Testis (tissue), 3 donors: ENCODE measurements around the gene MYLK4. TPM values are rescaled to one million over a fixed set of nuclear protein-coding genes. Genes with fewer than 3 reads are reported as not detected.

Source experiments
- DNase-seq: peaks from one replicate; pipeline ENCODE4 v3.0.0-alpha.2; 2019
- H3K27ac ChIP-seq, 2 donors: fragments of 200-600 bp; sonication (generic); one replicate each; pipeline ENCODE4 v1.5.1; 2019
- H3K27me3 ChIP-seq: fragments of 200-600 bp; sonication (generic); one replicate; pipeline ENCODE4 v1.5.1; 2019
- H3K36me3 ChIP-seq: fragments of 200-600 bp; sonication (generic); one replicate; pipeline ENCODE4 v1.5.1; 2017; ENCODE audit warnings: low read depth; ENCODE audit errors: missing control alignments
- H3K4me1 ChIP-seq: fragments of 200-600 bp; sonication (generic); one replicate; pipeline ENCODE4 v1.5.1; 2019
- H3K4me3 ChIP-seq, 2 donors: fragments of 200-600 bp; sonication (generic); one replicate each; pipeline ENCODE4 v1.5.1; 2017 to 2019
- H3K9me3 ChIP-seq: fragments of 200-600 bp; sonication (generic); one replicate; pipeline ENCODE4 v1.5.1; 2017
- CTCF ChIP-seq, 3 experiments: fragments of 450-650 bp in 2 of 3; fragments of 200-600 bp in 1 of 3; sonication (generic) in 1 of 3; IDR thresholded peaks; one replicate each; pipeline ENCODE4 v1.5.1; 2016 to 2019; ENCODE audit warnings: antibody characterized with exemption in 3 of 3, mild to moderate bottlenecking in 2 of 3, moderate library complexity in 1 of 3
- POLR2A ChIP-seq: fragments of 450-650 bp; IDR thresholded peaks from one replicate; pipeline ENCODE4 v1.6.1; 2017; ENCODE audit warnings: antibody characterized with exemption, mild to moderate bottlenecking, moderate library complexity
- WGBS, 2 donors: methylation state at CpG; one replicate each; pipeline ENCODE4 v1.1.5; 2018; 5-methylcytosine and 5-hydroxymethylcytosine counted together
- intact Hi-C: fragments of 100-400 bp; cut with DNase I; formaldehyde crosslinking; loops from one replicate; pipeline ENCODE4 v1.15.1; 2023; ENCODE audit warnings: low total_unique reads
- polyA plus RNA-seq: library from polyadenylated mRNA; stranded (reverse); fragments of 350-450 nt; fragmentation: Illumina TruSeq; extraction: RNeasy Lipid Tissue Mini Kit (QIAGEN cat#74804); gene quantifications from one replicate; pipeline ENCODE4 v1.2.3, GENCODE V29; 2014; ENCODE audit warnings: low read depth, low replicate concordance; ENCODE audit not compliant: insufficient read depth
- total RNA-seq, 2 donors: library from RNA; depleted of rRNA; stranded (reverse); fragments of >200 nt; gene quantifications; one replicate each; pipeline ENCODE4 v1.2.3, GENCODE V29; 2016

Gene MYLK4
- total and polyA plus RNA-seq, 3 donors from 2014 or later, result 0.62 to 1.5 (median 0.71) TPM

- intact Hi-C loops, result no loop called here
- Histone ChIP-seq H3K4me1 (no peaks in the 10 kb centered on the region), H3K4me3 (no peak overlapping the region), H3K36me3 (no peaks in the 10 kb centered on the region), H3K27ac (no peak overlapping the region), H3K27me3 (no peaks in the 10 kb centered on the region), H3K9me3 (no peaks in the 10 kb centered on the region)
- TF ChIP-seq CTCF (IDR thresholded peaks at IDR 0.05) (no peak), POLR2A (no peak)
- no peak for DNase-seq
- WGBS, 2 donors, result 69 to 78% methylated on average over 7 of the region's 7 CpGs
Observed at GRCh38 chr6:2616811-2617210, 133.9 kb downstream of the MYLK4 start.

- no peak for DNase-seq
- no peaks in the 10 kb centered on the region for H3K9me3 ChIP-seq
- H3K4me3 ChIP-seq, result no peak overlapping the region
- H3K27ac ChIP-seq, result no peak overlapping the region
- intact Hi-C loops, result no loop called here
- WGBS, 2 donors, result 50 to 53% methylated on average over 3 of the region's 3 CpGs
- no peaks in the 10 kb centered on the region for H3K36me3 ChIP-seq
- H3K27me3 ChIP-seq, result no peaks in the 10 kb centered on the region
- no peaks in the 10 kb centered on the region for H3K4me1 ChIP-seq
- TF ChIP-seq CTCF (IDR thresholded peaks at IDR 0.05) (no peak), POLR2A (no peak)
Observed at GRCh38 chr6:2615251-2615650, 135.5 kb downstream of the MYLK4 start.

- no peak for DNase-seq
- intact Hi-C loops, result no loop called here
- no peaks in the 10 kb centered on the region for H3K9me3 ChIP-seq
- H3K4me1 ChIP-seq, result no peaks in the 10 kb centered on the region
- no peaks in the 10 kb centered on the region for H3K27me3 ChIP-seq
- no peak overlapping the region for H3K4me3 ChIP-seq
- no peak for TF ChIP-seq POLR2A
- TF ChIP-seq CTCF (IDR thresholded peaks at IDR 0.05), result no peak
- no peaks in the 10 kb centered on the region for H3K36me3 ChIP-seq
- WGBS, 2 donors, result 57 to 65% methylated on average over 5 of the region's 5 CpGs
- no peak overlapping the region for H3K27ac ChIP-seq
Observed at GRCh38 chr6:2614846-2615245, 135.9 kb downstream of the MYLK4 start.

GRCh38 chr6:2614155-2614554 lies 136.6 kb downstream of the MYLK4 start:
- 83 to 86% methylated on average over 6 of the region's 6 CpGs for WGBS, 2 donors
- no peaks in the 10 kb centered on the region for H3K9me3 ChIP-seq
- no peaks in the 10 kb centered on the region for H3K36me3 ChIP-seq
- H3K27me3 ChIP-seq, result no peaks in the 10 kb centered on the region
- H3K4me1 ChIP-seq, result no peaks in the 10 kb centered on the region
- H3K27ac ChIP-seq, result no peak overlapping the region
- H3K4me3 ChIP-seq, result no peak overlapping the region
- DNase-seq, result no peak
- no peak for TF ChIP-seq POLR2A
- TF ChIP-seq CTCF (IDR thresholded peaks at IDR 0.05), result no peak
- intact Hi-C loops, result no loop called here

Other genes with a start within 250 kb of the MYLK4 start
- 100 to 1,000 TPM in 1 of 2 donors, 10 to 100 TPM in 1; 95.8 to 102 TPM for gene WRNIP1, start 14.5 kb upstream of the MYLK4 start, total RNA-seq
- gene WRNIP1, start 14.5 kb upstream of the MYLK4 start, polyA plus RNA-seq, result 57.7 TPM
- gene SERPINB1, start 90.9 kb upstream of the MYLK4 start, total RNA-seq, result 10 to 100 TPM; 15.0 to 19.6 TPM
- gene SERPINB1, start 90.9 kb upstream of the MYLK4 start, polyA plus RNA-seq, result 19.4 TPM
- 10 to 100 TPM; 33.9 to 60.0 TPM for gene SERPINB9, start 152.4 kb upstream of the MYLK4 start, total RNA-seq
- 19.1 TPM for gene SERPINB9, start 152.4 kb upstream of the MYLK4 start, polyA plus RNA-seq
- gene SERPINB6, start 220.6 kb upstream of the MYLK4 start, total RNA-seq, result 100 to 1,000 TPM; 203 to 281 TPM
- 348 TPM for gene SERPINB6, start 220.6 kb upstream of the MYLK4 start, polyA plus RNA-seq
- gene NQO2, start 249.0 kb upstream of the MYLK4 start, total RNA-seq, result 10 to 100 TPM in 1 of 2 donors, 1 to 10 TPM in 1; 9.5 to 16.8 TPM
- gene NQO2, start 249.0 kb upstream of the MYLK4 start, polyA plus RNA-seq, result 35.6 TPM